ENCODE results near the gene MYO1D. TPM values are rescaled to one million over a fixed set of nuclear protein-coding genes. Genes with fewer than 3 reads are reported as not detected.

MYO1D gene
- total RNA-seq, 4 donors from 2014 or later, result 247 to 569 (median 444) TPM

DNA sequence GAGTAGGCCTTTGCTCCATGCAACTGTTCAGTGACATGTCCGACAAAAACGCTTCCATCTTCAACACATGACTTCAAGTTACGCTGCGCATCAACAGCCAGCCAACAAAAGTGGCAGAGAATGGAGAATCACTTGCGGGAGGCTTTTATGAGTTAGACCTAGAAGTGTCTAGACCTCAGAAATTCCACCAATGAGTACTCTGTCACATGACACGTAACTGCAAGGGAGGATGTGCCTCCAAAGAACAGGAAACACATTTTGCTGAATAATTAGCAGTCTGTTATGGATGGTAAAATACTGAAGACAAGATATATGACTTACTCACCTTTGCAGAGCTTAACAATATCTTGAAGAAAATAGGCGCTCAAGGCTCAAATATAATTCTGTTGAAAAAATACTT, 62.1 kb downstream of the MYO1D start:
- H3K4me1 ChIP-seq, result peaks cover 0 to 34% (median 12%) of the 10 kb centered on the region in 4 donors
- in situ Hi-C loops (cut with MboI; ENCODE audit: low pct_ligation_motif_present in 1 of 4, low pct_unique_long_range_greater_than_20kb in 1 of 4, low sequenced_read_pairs in 3 of 4), result no loop called here
- no peaks in the 10 kb centered on the region for H3K9me3 ChIP-seq
- intact Hi-C loops (cut with DNase I; ENCODE audit: low total_unique reads), result no loop called here
- TF ChIP-seq POLR2A (IDR thresholded peaks at IDR 0.05) (no peak), POLR2AphosphoS5 (IDR thresholded peaks at IDR 0.05) (no peak), EP300 (IDR thresholded peaks at IDR 0.05; ENCODE audit: low read depth) (no peak)
- TF ChIP-seq, protein P1, sequence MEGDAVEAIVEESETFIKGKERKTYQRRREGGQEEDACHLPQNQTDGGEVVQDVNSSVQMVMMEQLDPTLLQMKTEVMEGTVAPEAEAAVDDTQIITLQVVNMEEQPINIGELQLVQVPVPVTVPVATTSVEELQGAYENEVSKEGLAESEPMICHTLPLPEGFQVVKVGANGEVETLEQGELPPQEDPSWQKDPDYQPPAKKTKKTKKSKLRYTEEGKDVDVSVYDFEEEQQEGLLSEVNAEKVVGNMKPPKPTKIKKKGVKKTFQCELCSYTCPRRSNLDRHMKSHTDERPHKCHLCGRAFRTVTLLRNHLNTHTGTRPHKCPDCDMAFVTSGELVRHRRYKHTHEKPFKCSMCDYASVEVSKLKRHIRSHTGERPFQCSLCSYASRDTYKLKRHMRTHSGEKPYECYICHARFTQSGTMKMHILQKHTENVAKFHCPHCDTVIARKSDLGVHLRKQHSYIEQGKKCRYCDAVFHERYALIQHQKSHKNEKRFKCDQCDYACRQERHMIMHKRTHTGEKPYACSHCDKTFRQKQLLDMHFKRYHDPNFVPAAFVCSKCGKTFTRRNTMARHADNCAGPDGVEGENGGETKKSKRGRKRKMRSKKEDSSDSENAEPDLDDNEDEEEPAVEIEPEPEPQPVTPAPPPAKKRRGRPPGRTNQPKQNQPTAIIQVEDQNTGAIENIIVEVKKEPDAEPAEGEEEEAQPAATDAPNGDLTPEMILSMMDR (IDR thresholded peaks at IDR 0.05), result no peak
- no peak overlapping the region for H3K4me3 ChIP-seq
- H3K27ac ChIP-seq, result no peak overlapping the region
- 83 to 90% methylated on average over 7 of the region's 7 CpGs for WGBS, 2 donors (ENCODE audit: low coverage in 1 of 2)
- H3K36me3 ChIP-seq, result no peaks in the 10 kb centered on the region
- no peak for DNase-seq
- no peaks in the 10 kb centered on the region for H3K27me3 ChIP-seq

DNA sequence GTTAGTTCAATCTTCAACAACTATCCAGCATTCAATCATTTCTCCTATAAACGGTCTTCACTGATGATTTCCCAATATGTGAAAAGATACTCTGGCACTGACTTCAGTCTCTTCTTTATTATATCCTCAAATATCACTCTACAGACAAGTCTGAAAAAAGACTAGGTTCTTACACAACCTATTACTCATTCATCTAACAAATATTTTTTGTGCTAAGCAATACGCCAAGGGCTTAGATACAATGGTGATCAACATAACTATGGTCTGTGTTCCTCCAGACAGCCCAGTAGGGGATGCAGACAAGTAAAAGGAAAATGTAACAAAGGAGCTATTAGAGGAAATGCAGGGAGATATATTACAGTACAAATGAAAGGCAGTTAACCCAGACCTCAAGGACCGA, 63.9 kb downstream of the MYO1D start:
- in situ Hi-C loops (cut with MboI; ENCODE audit: low pct_ligation_motif_present in 1 of 4, low pct_unique_long_range_greater_than_20kb in 1 of 4, low sequenced_read_pairs in 3 of 4), result no loop called here
- H3K4me1 ChIP-seq, result peaks cover 0 to 21% (median 6%) of the 10 kb centered on the region in 4 donors
- TF ChIP-seq, protein P1 (IDR thresholded peaks at IDR 0.05), result no peak
- no peak for TF ChIP-seq POLR2A (IDR thresholded peaks at IDR 0.05)
- WGBS, 2 donors (ENCODE audit: low coverage in 1 of 2), result 89 to 91% methylated on average over 3 of the region's 3 CpGs
- no peaks in the 10 kb centered on the region for H3K27me3 ChIP-seq
- no peaks in the 10 kb centered on the region for H3K9me3 ChIP-seq
- intact Hi-C loops (cut with DNase I; ENCODE audit: low total_unique reads), result no loop called here
- H3K36me3 ChIP-seq, result no peaks in the 10 kb centered on the region
- DNase-seq, result no peak
- H3K4me3 ChIP-seq, result no peak overlapping the region
- no peak overlapping the region for H3K27ac ChIP-seq

DNA sequence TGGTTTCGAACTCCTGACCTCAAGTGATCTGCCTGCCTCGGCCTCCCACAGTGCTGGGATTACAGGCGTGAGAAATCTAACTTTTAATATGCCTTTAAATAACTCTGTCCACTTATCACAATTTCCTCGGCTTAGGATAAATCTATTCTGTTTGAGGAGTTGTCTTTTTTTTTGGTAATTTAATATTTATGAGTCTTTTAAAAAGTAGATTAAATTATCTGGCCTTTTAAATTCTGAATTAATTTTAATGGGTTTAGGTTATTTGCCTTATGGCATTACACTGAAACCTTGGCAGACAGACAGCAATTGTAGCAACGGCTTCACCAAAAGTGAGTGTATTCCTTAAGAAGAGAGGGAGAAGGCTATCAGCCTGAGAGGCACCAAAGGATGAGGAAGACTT, 66.2 kb downstream of the MYO1D start:
- Histone ChIP-seq H3K36me3 (no peaks in the 10 kb centered on the region), H3K27me3 (no peaks in the 10 kb centered on the region), H3K27ac (no peak overlapping the region), H3K9me3 (no peaks in the 10 kb centered on the region), H3K4me3 (no peak overlapping the region), H3K4me1 (peaks cover 0 to 24% (median 15%) of the 10 kb centered on the region in 4 donors)
- intact Hi-C loops (cut with DNase I; ENCODE audit: low total_unique reads) (no loop called here), in situ Hi-C loops (cut with MboI; ENCODE audit: low pct_ligation_motif_present in 1 of 4, low pct_unique_long_range_greater_than_20kb in 1 of 4, low sequenced_read_pairs in 3 of 4) (no loop called here)
- no peak for DNase-seq
- WGBS, 2 donors (ENCODE audit: low coverage in 1 of 2), result 90 to 95% methylated on average over 4 to 5 of the region's 5 CpGs
- TF ChIP-seq POLR2A (IDR thresholded peaks at IDR 0.05) (no peak), EP300 (IDR thresholded peaks at IDR 0.05; ENCODE audit: low read depth) (no peak), POLR2AphosphoS5 (IDR thresholded peaks at IDR 0.05) (no peak)
- TF ChIP-seq, protein P1 (IDR thresholded peaks at IDR 0.05), result no peak

DNA sequence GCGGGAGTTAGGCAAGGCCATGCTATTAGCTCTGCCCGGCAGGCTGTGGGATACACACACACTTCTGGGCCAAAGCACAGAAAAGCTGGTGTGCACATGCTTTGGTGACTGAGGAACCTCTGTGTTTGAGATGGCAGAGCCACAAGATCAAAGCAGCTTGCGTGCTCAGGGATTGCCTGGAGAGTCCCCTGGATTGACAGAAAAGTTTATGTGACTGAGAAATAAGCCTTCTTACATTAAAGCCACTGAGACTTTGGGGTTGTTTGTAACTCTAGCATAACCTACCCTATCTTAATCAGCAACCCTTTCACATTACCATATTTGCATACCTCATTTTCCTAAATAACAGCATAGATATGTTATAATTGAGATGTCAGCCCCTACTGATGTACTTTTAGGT, 69.3 kb downstream of the MYO1D start:
- no peak for DNase-seq
- Histone ChIP-seq H3K36me3 (no peaks in the 10 kb centered on the region), H3K27me3 (no peaks in the 10 kb centered on the region), H3K9me3 (no peaks in the 10 kb centered on the region), H3K4me3 (no peak overlapping the region), H3K27ac (peak overlapping the region; percentile 36 to 79 (median 75)), H3K4me1 (peaks cover 0 to 33% (median 17%) of the 10 kb centered on the region in 4 donors)
- intact Hi-C loops (cut with DNase I; ENCODE audit: low total_unique reads), result no loop called here
- TF ChIP-seq, protein P1 (IDR thresholded peaks at IDR 0.05), result no peak
- no peak for TF ChIP-seq EP300 (IDR thresholded peaks at IDR 0.05; ENCODE audit: low read depth)
- TF ChIP-seq POLR2AphosphoS5 (IDR thresholded peaks at IDR 0.05), result no peak
- TF ChIP-seq POLR2A (IDR thresholded peaks at IDR 0.05), result no peak
- in situ Hi-C loops (cut with MboI; ENCODE audit: low pct_ligation_motif_present in 1 of 4, low pct_unique_long_range_greater_than_20kb in 1 of 4, low sequenced_read_pairs in 3 of 4), result no loop called here
- WGBS, 2 donors (ENCODE audit: low coverage in 1 of 2), result 62 to 64% methylated on average over 3 of the region's 3 CpGs
